ENCODE data around the gene DPM2. TPM values are rescaled to one million over a fixed set of nuclear protein-coding genes. Genes with fewer than 3 reads are reported as not detected.
A peak's percentile ranks its signal among the peaks of the same experiment; 100 is the strongest.

The DPM2 gene
- total RNA-seq, 1 experiment from 2014 or later, result 128 TPM

GRCh38 chr9:127938298-127938690 is 640 bp upstream of the DPM2 start:
- no peak for DNase-seq (ENCODE audit: low read depth)

GRCh38 chr9:127937056-127937387 is 632 bp downstream of the DPM2 start:
- DNase-seq (ENCODE audit: low read depth), result no peak

- DNase-seq (ENCODE audit: low read depth), result no peak
These were observed 1.3 kb downstream of the DPM2 start for GRCh38 chr9:127936347-127936852.

- DNase-seq (ENCODE audit: low read depth), result no peak
These were observed 1.9 kb downstream of the DPM2 start for GRCh38 chr9:127935765-127936221.

GRCh38 chr9:127934986-127935385 is 2.7 kb downstream of the DPM2 start:
- no peak for DNase-seq (ENCODE audit: low read depth)

- DNase-seq (ENCODE audit: low read depth), result no peak
These were observed 3.4 kb downstream of the DPM2 start for GRCh38 chr9:127934248-127934647.

- DNase-seq (ENCODE audit: low read depth), result peak; percentile 72
These were observed 6.4 kb downstream of the DPM2 start for GRCh38 chr9:127931092-127931881.

- peak; percentile 79 for DNase-seq (ENCODE audit: low read depth)
These were observed 7.2 kb downstream of the DPM2 start, which contains the start of gene PIP5KL1 for GRCh38 chr9:127930231-127931091. Gene PIP5KL1, minus strand, starts transcription at chr9:127930777. Its CDS starts 25 bp downstream, at chr9:127930752.

GRCh38 chr9:127929625-127929979 is 8.1 kb downstream of the DPM2 start:
- no peak for DNase-seq (ENCODE audit: low read depth)

- no peak for DNase-seq (ENCODE audit: low read depth)
These were observed 8.7 kb downstream of the DPM2 start for GRCh38 chr9:127928676-127929624.

GRCh38 chr9:127927988-127928675 is 9.5 kb downstream of the DPM2 start:
- no peak for DNase-seq (ENCODE audit: low read depth)

GRCh38 chr9:127927201-127927987 is 10.3 kb downstream of the DPM2 start:
- no peak for DNase-seq (ENCODE audit: low read depth)

GRCh38 chr9:127926906-127927200 is 10.8 kb downstream of the DPM2 start:
- no peak for DNase-seq (ENCODE audit: low read depth)

GRCh38 chr9:127925959-127926905 is 11.4 kb downstream of the DPM2 start:
- DNase-seq (ENCODE audit: low read depth), result no peak

- DNase-seq (ENCODE audit: low read depth), result no peak
These were observed 12.8 kb downstream of the DPM2 start for GRCh38 chr9:127924736-127925444.

- peak; percentile 95 for DNase-seq (ENCODE audit: low read depth)
These were observed 13.9 kb downstream of the DPM2 start for GRCh38 chr9:127923771-127924170.

- no peak for DNase-seq (ENCODE audit: low read depth)
These were observed 14.6 kb downstream of the DPM2 start for GRCh38 chr9:127923046-127923445.

GRCh38 chr9:127921557-127922120 is 16.0 kb downstream of the DPM2 start:
- DNase-seq (ENCODE audit: low read depth), result peak; percentile 47

Data from HT1080 (cell line).